ENCODE results near the gene TNFRSF6B.

DNA sequence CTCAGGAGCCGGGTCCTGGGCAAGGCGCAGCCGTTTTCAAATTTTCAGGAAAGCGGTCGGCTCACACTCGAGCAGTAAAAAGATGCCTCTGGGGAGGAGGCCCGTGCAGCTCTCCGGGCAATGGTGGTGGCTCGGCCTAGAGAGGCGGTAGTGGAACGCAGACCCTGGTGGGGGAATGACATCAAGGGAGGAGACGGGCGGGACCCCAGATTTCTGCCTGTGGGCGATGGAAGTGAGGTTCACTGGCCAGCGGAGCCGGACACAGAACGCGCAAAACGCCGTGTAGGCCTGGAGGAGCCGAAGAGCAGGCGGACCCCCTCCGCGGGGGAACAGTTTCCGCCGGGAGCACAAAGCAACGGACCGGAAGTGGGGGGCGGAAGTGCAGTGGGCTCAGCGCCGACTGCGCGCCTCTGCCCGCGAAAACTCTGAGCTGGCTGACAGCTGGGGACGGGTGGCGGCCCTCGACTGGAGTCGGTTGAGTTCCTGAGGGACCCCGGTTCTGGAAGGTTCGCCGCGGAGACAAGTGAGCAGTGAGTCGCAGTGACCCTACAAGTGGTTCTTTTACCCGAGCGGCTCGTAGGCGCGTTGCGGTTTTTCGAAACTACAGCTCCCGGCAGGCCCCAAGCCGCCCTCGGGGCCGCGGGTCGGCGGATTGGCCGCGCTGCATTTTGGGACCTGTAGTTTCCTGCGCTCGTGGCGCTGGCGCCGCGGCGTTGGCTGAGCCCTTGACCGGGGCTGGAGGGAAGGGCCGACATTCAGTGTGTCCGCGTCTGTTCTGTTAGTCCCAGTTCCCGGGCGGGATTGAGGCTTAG, 38.3 kb upstream of the TNFRSF6B start, which contains the start of gene RTEL1:
- peak in 1 of 2 donors; percentile 45 for TF ChIP-seq POLR2A (IDR thresholded peaks at IDR 0.05)
- TF ChIP-seq, protein P1, sequence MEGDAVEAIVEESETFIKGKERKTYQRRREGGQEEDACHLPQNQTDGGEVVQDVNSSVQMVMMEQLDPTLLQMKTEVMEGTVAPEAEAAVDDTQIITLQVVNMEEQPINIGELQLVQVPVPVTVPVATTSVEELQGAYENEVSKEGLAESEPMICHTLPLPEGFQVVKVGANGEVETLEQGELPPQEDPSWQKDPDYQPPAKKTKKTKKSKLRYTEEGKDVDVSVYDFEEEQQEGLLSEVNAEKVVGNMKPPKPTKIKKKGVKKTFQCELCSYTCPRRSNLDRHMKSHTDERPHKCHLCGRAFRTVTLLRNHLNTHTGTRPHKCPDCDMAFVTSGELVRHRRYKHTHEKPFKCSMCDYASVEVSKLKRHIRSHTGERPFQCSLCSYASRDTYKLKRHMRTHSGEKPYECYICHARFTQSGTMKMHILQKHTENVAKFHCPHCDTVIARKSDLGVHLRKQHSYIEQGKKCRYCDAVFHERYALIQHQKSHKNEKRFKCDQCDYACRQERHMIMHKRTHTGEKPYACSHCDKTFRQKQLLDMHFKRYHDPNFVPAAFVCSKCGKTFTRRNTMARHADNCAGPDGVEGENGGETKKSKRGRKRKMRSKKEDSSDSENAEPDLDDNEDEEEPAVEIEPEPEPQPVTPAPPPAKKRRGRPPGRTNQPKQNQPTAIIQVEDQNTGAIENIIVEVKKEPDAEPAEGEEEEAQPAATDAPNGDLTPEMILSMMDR (IDR thresholded peaks at IDR 0.05): peak in 4 of 6 experiments; percentile 7 to 35 (median 30)
